Measurements from ENCODE around the gene PRSS33.

PRSS33 gene

GRCh38 chr16:2765462-2766404, 21.6 kb downstream of the PRSS33 start:
- no peak for DNase-seq
- TF ChIP-seq GATA1 (IDR thresholded peaks at IDR 0.05; ENCODE audit: low read depth, low read length) (no peak), POLR2A (IDR thresholded peaks at IDR 0.05; ENCODE audit: low read length) (no peak)

GRCh38 chr16:2764718-2765117, 22.6 kb downstream of the PRSS33 start:
- TF ChIP-seq POLR2A (IDR thresholded peaks at IDR 0.05; ENCODE audit: low read length) (no peak), GATA1 (IDR thresholded peaks at IDR 0.05; ENCODE audit: low read depth, low read length) (no peak)
- no peak for DNase-seq

GRCh38 chr16:2763173-2763572, 24.2 kb downstream of the PRSS33 start:
- TF ChIP-seq POLR2A (IDR thresholded peaks at IDR 0.05; ENCODE audit: low read length) (no peak), GATA1 (IDR thresholded peaks at IDR 0.05; ENCODE audit: low read depth, low read length) (no peak)

GRCh38 chr16:2762711-2763110, 24.6 kb downstream of the PRSS33 start:
- no peak for DNase-seq
- TF ChIP-seq POLR2A (IDR thresholded peaks at IDR 0.05; ENCODE audit: low read length) (no peak), GATA1 (IDR thresholded peaks at IDR 0.05; ENCODE audit: low read depth, low read length) (no peak)

More at GRCh38 chr16:2763173-2763572, 24.2 kb downstream of the PRSS33 start:
- no peak for DNase-seq

- DNase-seq: no peak
- TF ChIP-seq GATA1 (IDR thresholded peaks at IDR 0.05; ENCODE audit: low read depth, low read length): no peak
- no peak for TF ChIP-seq POLR2A (IDR thresholded peaks at IDR 0.05; ENCODE audit: low read length)
Measured at GRCh38 chr16:2761886-2762583, 25.3 kb downstream of the PRSS33 start.

GRCh38 chr16:2761472-2761871, 25.9 kb downstream of the PRSS33 start:
- DNase-seq: no peak
- no peak for TF ChIP-seq GATA1 (IDR thresholded peaks at IDR 0.05; ENCODE audit: low read depth, low read length)
- TF ChIP-seq POLR2A (IDR thresholded peaks at IDR 0.05; ENCODE audit: low read length): no peak

GRCh38 chr16:2757344-2757743, 30.0 kb downstream of the PRSS33 start:
- no peak for DNase-seq
- TF ChIP-seq POLR2A (IDR thresholded peaks at IDR 0.05; ENCODE audit: low read length) (no peak), GATA1 (IDR thresholded peaks at IDR 0.05; ENCODE audit: low read depth, low read length) (no peak)

- DNase-seq: no peak
- TF ChIP-seq GATA1 (IDR thresholded peaks at IDR 0.05; ENCODE audit: low read depth, low read length) (no peak), POLR2A (IDR thresholded peaks at IDR 0.05; ENCODE audit: low read length) (no peak)
Measured at GRCh38 chr16:2756288-2757015, 30.9 kb downstream of the PRSS33 start.

- no peak for DNase-seq
- TF ChIP-seq POLR2A (IDR thresholded peaks at IDR 0.05; ENCODE audit: low read length) (no peak), GATA1 (IDR thresholded peaks at IDR 0.05; ENCODE audit: low read depth, low read length) (no peak)
Measured at GRCh38 chr16:2755158-2755557, 32.2 kb downstream of the PRSS33 start.

GRCh38 chr16:2753733-2754020, 33.7 kb downstream of the PRSS33 start:
- peak in 1 of 2 experiments; percentile 40 for DNase-seq
- TF ChIP-seq GATA1 (IDR thresholded peaks at IDR 0.05; ENCODE audit: low read depth, low read length): no peak

- no peak for TF ChIP-seq POLR2A (IDR thresholded peaks at IDR 0.05; ENCODE audit: low read length)
- no peak for TF ChIP-seq GATA1 (IDR thresholded peaks at IDR 0.05; ENCODE audit: low read depth, low read length)
- DNase-seq: peak; percentile 94 to 96
Measured at GRCh38 chr16:2752850-2753732, 34.3 kb downstream of the PRSS33 start.

GRCh38 chr16:2752035-2752849, 35.1 kb downstream of the PRSS33 start, which contains the start of gene SRRM2:
Gene SRRM2 (plus strand): TSS chr16:2752638. CDS start chr16:2756365, 3,727 bp downstream.
- peak; percentile 96 for TF ChIP-seq POLR2A (IDR thresholded peaks at IDR 0.05; ENCODE audit: low read length)
- TF ChIP-seq GATA1 (IDR thresholded peaks at IDR 0.05; ENCODE audit: low read depth, low read length): no peak
- DNase-seq: peak; percentile 98 to 99

Data from erythroblast (primary cell).